Measurements from ENCODE around the gene MTARC2.
A peak's percentile ranks its signal among the peaks of the same experiment; 100 is the strongest.

DNA sequence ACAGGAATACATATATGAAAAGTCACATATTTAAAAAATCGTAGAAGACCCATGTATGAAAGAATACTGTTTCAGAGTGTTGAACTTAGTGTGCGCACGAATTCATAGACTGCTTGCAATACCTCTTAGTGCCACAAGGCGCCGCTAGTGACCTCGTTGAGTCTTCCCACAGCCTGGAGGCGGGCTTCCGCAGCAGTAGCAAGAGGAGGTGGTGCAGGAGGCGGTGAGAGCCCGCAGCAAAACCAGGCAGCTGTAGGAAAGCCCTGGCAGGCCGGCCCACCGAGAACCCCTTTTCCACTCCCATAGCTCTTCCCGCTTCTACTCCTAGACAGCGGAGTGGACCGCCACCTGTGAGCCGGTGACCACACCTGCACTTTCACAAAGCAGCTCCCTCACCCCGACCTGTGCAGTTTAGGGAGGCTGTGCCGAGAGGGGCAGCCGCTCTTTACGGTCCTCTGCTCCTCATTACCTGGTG lies 62.1 kb downstream of the MTARC2 start:
- TF ChIP-seq, protein P1, sequence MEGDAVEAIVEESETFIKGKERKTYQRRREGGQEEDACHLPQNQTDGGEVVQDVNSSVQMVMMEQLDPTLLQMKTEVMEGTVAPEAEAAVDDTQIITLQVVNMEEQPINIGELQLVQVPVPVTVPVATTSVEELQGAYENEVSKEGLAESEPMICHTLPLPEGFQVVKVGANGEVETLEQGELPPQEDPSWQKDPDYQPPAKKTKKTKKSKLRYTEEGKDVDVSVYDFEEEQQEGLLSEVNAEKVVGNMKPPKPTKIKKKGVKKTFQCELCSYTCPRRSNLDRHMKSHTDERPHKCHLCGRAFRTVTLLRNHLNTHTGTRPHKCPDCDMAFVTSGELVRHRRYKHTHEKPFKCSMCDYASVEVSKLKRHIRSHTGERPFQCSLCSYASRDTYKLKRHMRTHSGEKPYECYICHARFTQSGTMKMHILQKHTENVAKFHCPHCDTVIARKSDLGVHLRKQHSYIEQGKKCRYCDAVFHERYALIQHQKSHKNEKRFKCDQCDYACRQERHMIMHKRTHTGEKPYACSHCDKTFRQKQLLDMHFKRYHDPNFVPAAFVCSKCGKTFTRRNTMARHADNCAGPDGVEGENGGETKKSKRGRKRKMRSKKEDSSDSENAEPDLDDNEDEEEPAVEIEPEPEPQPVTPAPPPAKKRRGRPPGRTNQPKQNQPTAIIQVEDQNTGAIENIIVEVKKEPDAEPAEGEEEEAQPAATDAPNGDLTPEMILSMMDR (IDR thresholded peaks at IDR 0.05) = peak; percentile 95 to 97 (median 96)
- TF ChIP-seq POLR2AphosphoS5 (IDR thresholded peaks at IDR 0.05) = peak in 1 of 2 donors; percentile 66

Data from esophagus muscularis mucosa (tissue), 3 donors.